CMK (cell line): Measurements from ENCODE around the gene ADAMTS20.

Experiments
- DNase-seq: peaks from one replicate; pipeline ENCODE4 v3.0.0-alpha.2; 2010; ENCODE audit warnings: low read depth

The ADAMTS20 gene

GRCh38 chr12:43480591-43480990, 71.4 kb downstream of the ADAMTS20 start:
- DNase-seq, result no peak

GRCh38 chr12:43462741-43463140, 89.3 kb downstream of the ADAMTS20 start:
- no peak for DNase-seq

GRCh38 chr12:43462080-43462479, 89.9 kb downstream of the ADAMTS20 start:
- no peak for DNase-seq

- DNase-seq, result no peak
Measured at GRCh38 chr12:43459285-43459684, 92.7 kb downstream of the ADAMTS20 start.

GRCh38 chr12:43453761-43454160, 98.2 kb downstream of the ADAMTS20 start:
- DNase-seq, result no peak

- DNase-seq, result peak; percentile 26
Measured at GRCh38 chr12:43444940-43445564, 107.0 kb downstream of the ADAMTS20 start.

GRCh38 chr12:43436597-43436996, 115.4 kb downstream of the ADAMTS20 start:
- DNase-seq, result no peak

GRCh38 chr12:43434614-43435013, 117.4 kb downstream of the ADAMTS20 start:
- no peak for DNase-seq

GRCh38 chr12:43428088-43428600, 123.9 kb downstream of the ADAMTS20 start:
- no peak for DNase-seq

GRCh38 chr12:43425361-43425760, 126.6 kb downstream of the ADAMTS20 start:
- no peak for DNase-seq

GRCh38 chr12:43416981-43417380, 135.0 kb downstream of the ADAMTS20 start:
- DNase-seq, result no peak

GRCh38 chr12:43407816-43408645, 144.0 kb downstream of the ADAMTS20 start:
- DNase-seq, result no peak

GRCh38 chr12:43406801-43407200, 145.2 kb downstream of the ADAMTS20 start:
- no peak for DNase-seq

GRCh38 chr12:43402436-43402835, 149.6 kb downstream of the ADAMTS20 start:
- DNase-seq, result no peak

- no peak for DNase-seq
Measured at GRCh38 chr12:43401096-43401495, 150.9 kb downstream of the ADAMTS20 start.

GRCh38 chr12:43396671-43397070, 155.3 kb downstream of the ADAMTS20 start:
- DNase-seq, result no peak

- DNase-seq, result no peak
Measured at GRCh38 chr12:43392116-43392515, 159.9 kb downstream of the ADAMTS20 start.

GRCh38 chr12:43381879-43382278, 170.1 kb downstream of the ADAMTS20 start:
- DNase-seq, result no peak

GRCh38 chr12:43378448-43378847, 173.6 kb downstream of the ADAMTS20 start:
- DNase-seq, result no peak

GRCh38 chr12:43370263-43370662, 181.7 kb downstream of the ADAMTS20 start:
- DNase-seq, result no peak

- DNase-seq, result no peak
Measured at GRCh38 chr12:43362910-43363694, 188.9 kb downstream of the ADAMTS20 start.

GRCh38 chr12:43361031-43361710, 190.8 kb downstream of the ADAMTS20 start:
- no peak for DNase-seq
